A549 (cell line): ENCODE data around the gene SLC25A13. TPM values are rescaled to one million over a fixed set of nuclear protein-coding genes. Genes with fewer than 3 reads are reported as not detected.

Experiments used
- ATAC-seq, 2 experiments: fragments of 200-7000 bp in 1 of 2; fragments of >200 bp in 1 of 2; cut with Nextera tagmentation in 1 of 2; cut with Tn5 transposase in 1 of 2; 3 replicates each; pipeline versions ENCODE4 v1.8.0 to v1.9.1; 2018 to 2020; ENCODE audit warnings: mild to moderate bottlenecking in 1 of 2, moderate library complexity in 1 of 2
- CTCF ChIA-PET: fragments of 300-600 bp; sonication (Branson Sonifier 250); formaldehyde crosslinking; extraction: SDS; loops from one replicate; lab custom pipeline; 2021; ENCODE audit warnings: antibody characterized with exemption, inconsistent platforms; lab: Yijun Ruan, JAX
- POLR2A ChIA-PET: fragments of 350-600 bp; formaldehyde crosslinking; extraction: SDS; loops from one replicate; lab custom pipeline; 2021; ENCODE audit warnings: antibody characterized with exemption, inconsistent platforms; lab: Yijun Ruan, JAX
- DNase-seq, 2 experiments: peaks; one replicate each; pipeline versions ENCODE4 v3.0.0 to v3.0.0-alpha.2; 2011 to 2016; ENCODE audit warnings: low read depth in 1 of 2, low spot score in 1 of 2
- FAIRE-seq: peaks from 2 replicates; lab custom pipeline; 2011; peaks lifted over from hg19 to GRCh38; lab: Jason Lieb, UNC
- H3K27ac ChIP-seq, 2 experiments: fragments of >200 bp; sonication (Bioruptor Twin); formaldehyde crosslinking; 3 replicates each; pipeline ENCODE4 v1.5.1; 2016 to 2017
- H3K4me1 ChIP-seq: fragments of >200 bp; sonication (Bioruptor Twin); formaldehyde crosslinking; 3 replicates; pipeline ENCODE4 v1.6.1; 2016
- H3K4me2 ChIP-seq: fragments of >200 bp; sonication (Bioruptor Twin); formaldehyde crosslinking; 3 replicates; pipeline ENCODE4 v1.6.1; 2016
- H3K4me3 ChIP-seq: fragments of >200 bp; sonication (Bioruptor Twin); formaldehyde crosslinking; 3 replicates; pipeline ENCODE4 v1.5.1; 2016
- H3K9me3 ChIP-seq: fragments of >200 bp; sonication (Bioruptor Twin); formaldehyde crosslinking; 3 replicates; pipeline ENCODE4 v1.6.1; 2016
- CBX2 ChIP-seq: fragments of 200-600 bp; sonication (generic); IDR thresholded peaks from 2 replicates; pipeline ENCODE4 v1.6.1; 2016; ENCODE audit warnings: low read depth, mild to moderate bottlenecking, borderline replicate concordance
- CBX8 ChIP-seq: fragments of 200-600 bp; sonication (generic); IDR thresholded peaks from 2 replicates; pipeline ENCODE4 v1.6.1; 2016
- CEBPB ChIP-seq, 2 experiments: fragments of >200 bp in 1 of 2; sonication (Bioruptor Twin) in 1 of 2; formaldehyde crosslinking in 1 of 2; IDR thresholded peaks; 2 replicates each; pipeline ENCODE4 v1.6.1; 2012 to 2016
- EHF ChIP-seq: fragments of 250-450 bp; sonication (Bioruptor Pico); IDR thresholded peaks from 2 replicates; pipeline ENCODE4 v1.5.0; 2020; ENCODE audit warnings: mild to moderate bottlenecking
- EP300 ChIP-seq, 2 experiments: fragments of >200 bp; sonication (Bioruptor Twin); formaldehyde crosslinking; IDR thresholded peaks; 2 replicates in 1 of 2; 3 replicates in 1 of 2; pipeline ENCODE4 v1.6.1; 2016 to 2017
- GATA3 ChIP-seq: IDR thresholded peaks from 2 replicates; pipeline ENCODE4 v1.6.1; 2012; ENCODE audit warnings: borderline replicate concordance
- HDAC2 ChIP-seq: fragments of 200-600 bp; sonication (generic); IDR thresholded peaks from 2 replicates; pipeline ENCODE4 v1.6.1; 2016
- HOXA7 ChIP-seq: fragments of 250-450 bp; sonication (Bioruptor Pico); IDR thresholded peaks from 2 replicates; pipeline ENCODE4 v1.5.0; 2020; ENCODE audit warnings: mild to moderate bottlenecking, moderate library complexity
- HOXB13 ChIP-seq: fragments of 250-450 bp; sonication (Bioruptor Pico); IDR thresholded peaks from 2 replicates; pipeline ENCODE4 v1.5.0; 2020; ENCODE audit warnings: low read depth, mild to moderate bottlenecking, moderate library complexity
- HOXB5 ChIP-seq: fragments of 250-450 bp; sonication (Bioruptor Pico); IDR thresholded peaks from 2 replicates; pipeline ENCODE4 v1.5.0; 2020; ENCODE audit warnings: mild to moderate bottlenecking, moderate library complexity
- JUNB ChIP-seq: fragments of >200 bp; sonication (Bioruptor Twin); formaldehyde crosslinking; IDR thresholded peaks from 2 replicates; pipeline ENCODE4 v1.6.1; 2016
- KDM1A ChIP-seq: fragments of 200-600 bp; sonication (generic); IDR thresholded peaks from 2 replicates; pipeline ENCODE4 v1.6.1; 2016; ENCODE audit warnings: low read depth, mild to moderate bottlenecking
- MAZ ChIP-seq: fragments of 150-350 bp; IDR thresholded peaks from 2 replicates; pipeline ENCODE4 v1.6.1; 2014; ENCODE audit warnings: antibody characterized with exemption, low read depth, low read length, borderline replicate concordance
- MYC ChIP-seq: IDR thresholded peaks from 2 replicates; pipeline ENCODE4 v1.6.1; 2012; ENCODE audit warnings: mild to moderate bottlenecking, inconsistent platforms, low read length, improper control_type of control experiment, borderline replicate concordance
- NPAS2 ChIP-seq: fragments of 250-450 bp; sonication (Bioruptor Pico); IDR thresholded peaks from 2 replicates; pipeline ENCODE4 v1.8.0; 2022; ENCODE audit warnings: mild to moderate bottlenecking, moderate library complexity, borderline replicate concordance
- POLR2AphosphoS2 ChIP-seq: conservative IDR thresholded peaks from 2 replicates; pipeline ENCODE4 v1.6.1; 2012; ENCODE audit warnings: low read length, improper control_type of control experiment, inconsistent platforms
- RAD21 ChIP-seq, 2 experiments: fragments of >200 bp in 1 of 2; sonication (Bioruptor Twin) in 1 of 2; formaldehyde crosslinking in 1 of 2; IDR thresholded peaks in 1 of 2; conservative IDR thresholded peaks in 1 of 2; 2 replicates in 1 of 2; 3 replicates in 1 of 2; pipeline ENCODE4 v1.6.1; 2012 to 2018; ENCODE audit warnings: inconsistent platforms in 1 of 2
- RARB ChIP-seq: fragments of 250-450 bp; sonication (Bioruptor Pico); IDR thresholded peaks from 2 replicates; pipeline ENCODE4 v1.8.0; 2021; ENCODE audit warnings: mild to moderate bottlenecking, moderate library complexity
- RCOR1 ChIP-seq: fragments of 150-350 bp; IDR thresholded peaks from 2 replicates; pipeline ENCODE4 v1.6.1; 2014; ENCODE audit warnings: antibody characterized with exemption, low read length, low read depth
- RNF2 ChIP-seq: fragments of 200-600 bp; sonication (generic); IDR thresholded peaks from 2 replicates; pipeline ENCODE4 v1.6.1; 2016; ENCODE audit warnings: low read depth, mild to moderate bottlenecking, antibody characterized with exemption, moderate library complexity, borderline replicate concordance
- SREBF2 ChIP-seq: fragments of 450-650 bp; IDR thresholded peaks from 2 replicates; pipeline ENCODE4 v1.6.1; 2014; ENCODE audit warnings: mild to moderate bottlenecking, moderate library complexity
- TFCP2L1 ChIP-seq: fragments of 250-450 bp; sonication (Bioruptor Pico); IDR thresholded peaks from 2 replicates; pipeline ENCODE4 v1.5.0; 2021; ENCODE audit warnings: mild to moderate bottlenecking
- TP53 ChIP-seq: fragments of 250-450 bp; sonication (Bioruptor Pico); IDR thresholded peaks from 2 replicates; pipeline ENCODE4 v1.5.0; 2021; ENCODE audit warnings: mild to moderate bottlenecking, moderate library complexity
- ZFP36 ChIP-seq: fragments of 450-650 bp; IDR thresholded peaks from 2 replicates; pipeline ENCODE4 v1.6.1; 2014; ENCODE audit warnings: borderline replicate concordance; ENCODE audit not compliant: partially characterized antibody
- ZNF302 ChIP-seq: fragments of 250-450 bp; sonication (Bioruptor Pico); IDR thresholded peaks from 2 replicates; pipeline ENCODE4 v1.9.0; 2021; ENCODE audit warnings: inconsistent platforms, mild to moderate bottlenecking, moderate library complexity
- WGBS: methylation state at CpG from one replicate; pipeline ENCODE4 v1.1.6; 2017; ENCODE audit errors: missing lambda C conversion rate; 5-methylcytosine and 5-hydroxymethylcytosine counted together
- polyA plus RNA-seq, 4 experiments: library from polyadenylated mRNA; depleted of rRNA in 3 of 4; stranded (reverse); fragments of >200 nt; fragmentation: RNase III in 1 of 4; extraction: RNeasy Plus Mini Kit Qiagen cat#74134 plus additional on column Dnase treatment in 1 of 4; gene quantifications; 2 replicates in 3 of 4; 3 replicates in 1 of 4; pipeline ENCODE4 v1.2.3, GENCODE V29; 2011 to 2017
- TF ChIP-seq, protein P1 (sequence below): fragments of 250-450 bp; sonication (Bioruptor Pico); IDR thresholded peaks from 2 replicates; pipeline ENCODE4 v1.5.0; 2021; ENCODE audit warnings: mild to moderate bottlenecking, moderate library complexity, borderline replicate concordance
- TF ChIP-seq, protein P2 (sequence below): IDR thresholded peaks from 2 replicates; pipeline ENCODE4 v1.6.1; 2012
- TF ChIP-seq, protein P3 (sequence below): fragments of >200 bp; sonication (Bioruptor Twin); formaldehyde crosslinking; IDR thresholded peaks from 2 replicates; pipeline ENCODE4 v1.6.1; 2016
- TF ChIP-seq, protein P4 (sequence below): IDR thresholded peaks from 2 replicates; pipeline ENCODE4 v1.6.1; 2012; ENCODE audit warnings: low read depth, borderline replicate concordance

Gene SLC25A13
- polyA plus RNA-seq, 2 of the 4 experiments (the other 2 are of a cell fraction): 32.7 to 51.0 TPM

DNA sequence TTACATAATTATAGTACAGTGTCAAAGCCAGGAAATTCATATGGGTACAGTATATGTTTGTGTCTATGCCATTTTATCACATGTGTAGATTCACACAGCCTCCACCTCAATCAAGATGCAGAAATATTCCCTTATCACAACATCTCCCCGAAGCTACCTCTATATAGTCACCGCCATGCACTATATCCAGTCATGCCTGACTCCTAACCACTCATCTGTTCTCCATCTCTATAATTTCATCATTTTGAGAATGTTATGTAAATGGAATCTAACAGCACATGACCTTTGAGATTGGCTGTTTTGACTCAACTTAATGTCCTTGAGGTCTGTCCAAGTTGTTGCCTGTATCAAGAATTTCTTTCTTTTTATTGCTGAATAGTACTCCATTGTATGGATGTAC is 22.3 kb upstream of the SLC25A13 start:
- CTCF ChIA-PET: no interaction called here
- TF ChIP-seq KDM1A: no peak
- TF ChIP-seq MYC: no peak
- TF ChIP-seq RARB (CRISPR knock-in tag): no peak
- TF ChIP-seq ZFP36: no peak
- TF ChIP-seq SREBF2: no peak
- TF ChIP-seq HOXA7 (CRISPR knock-in tag): no peak
- TF ChIP-seq HOXB13: no peak
- TF ChIP-seq RCOR1: no peak
- no peak for TF ChIP-seq EHF (CRISPR knock-in tag)
- TF ChIP-seq, protein P1, sequence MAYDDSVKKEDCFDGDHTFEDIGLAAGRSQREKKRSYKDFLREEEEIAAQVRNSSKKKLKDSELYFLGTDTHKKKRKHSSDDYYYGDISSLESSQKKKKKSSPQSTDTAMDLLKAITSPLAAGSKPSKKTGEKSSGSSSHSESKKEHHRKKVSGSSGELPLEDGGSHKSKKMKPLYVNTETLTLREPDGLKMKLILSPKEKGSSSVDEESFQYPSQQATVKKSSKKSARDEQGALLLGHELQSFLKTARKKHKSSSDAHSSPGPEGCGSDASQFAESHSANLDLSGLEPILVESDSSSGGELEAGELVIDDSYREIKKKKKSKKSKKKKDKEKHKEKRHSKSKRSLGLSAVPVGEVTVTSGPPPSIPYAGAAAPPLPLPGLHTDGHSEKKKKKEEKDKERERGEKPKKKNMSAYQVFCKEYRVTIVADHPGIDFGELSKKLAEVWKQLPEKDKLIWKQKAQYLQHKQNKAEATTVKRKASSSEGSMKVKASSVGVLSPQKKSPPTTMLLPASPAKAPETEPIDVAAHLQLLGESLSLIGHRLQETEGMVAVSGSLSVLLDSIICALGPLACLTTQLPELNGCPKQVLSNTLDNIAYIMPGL (CRISPR knock-in tag): no peak
- no peak for TF ChIP-seq JUNB
- TF ChIP-seq HDAC2: no peak
- no peak for TF ChIP-seq POLR2AphosphoS2
- TF ChIP-seq GATA3: no peak
- TF ChIP-seq CBX8: no peak
- no peak for TF ChIP-seq TFCP2L1 (CRISPR knock-in tag)
- TF ChIP-seq CBX2: no peak
- no peak for TF ChIP-seq NPAS2 (CRISPR knock-in tag)
- no peak for TF ChIP-seq RNF2
- no peak for TF ChIP-seq RAD21 (conservative IDR thresholded peaks at IDR 0.05 in 1 of 2, IDR thresholded peaks at IDR 0.05 in 1 of 2)
- DNase-seq (no peak), ATAC-seq (no peak), FAIRE-seq (no peak)
- Histone ChIP-seq H3K27ac (no peak overlapping the region), H3K4me1 (no peaks in the 10 kb centered on the region), H3K4me3 (no peak overlapping the region), H3K9me3 (no peaks in the 10 kb centered on the region), H3K4me2 (no peak overlapping the region)
- POLR2A ChIA-PET: no interaction called here
- 47% methylated on average over 2 of the region's 2 CpGs for WGBS

DNA sequence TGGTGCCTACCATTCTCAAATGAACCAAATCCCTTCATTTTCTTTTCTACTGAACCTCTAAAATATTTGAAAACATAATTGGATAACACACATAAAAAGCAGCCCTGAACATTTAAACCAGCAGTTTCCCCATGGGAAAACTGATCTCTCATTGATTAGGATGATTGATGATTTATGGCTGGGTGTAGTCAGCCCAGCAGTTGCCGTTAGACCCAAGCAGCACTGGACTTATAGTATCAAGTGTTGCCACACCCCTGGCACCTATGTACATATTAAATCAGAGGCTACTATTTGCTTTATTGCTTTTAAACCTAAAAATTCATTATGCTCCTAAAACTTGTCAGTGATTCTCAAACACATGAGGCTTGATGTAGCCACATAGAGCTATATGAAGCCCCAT is 20.2 kb upstream of the SLC25A13 start:
- Histone ChIP-seq H3K4me2 (no peak overlapping the region), H3K4me3 (no peak overlapping the region), H3K27ac (no peak overlapping the region), H3K9me3 (no peaks in the 10 kb centered on the region), H3K4me1 (no peaks in the 10 kb centered on the region)
- ChIA-PET POLR2A (no interaction called here), CTCF (no interaction called here)
- ATAC-seq: no peak
- DNase-seq: no peak
- FAIRE-seq: no peak
- 0% methylated on average over 1 of the region's 1 CpG for WGBS
- no peak for TF ChIP-seq TP53
- TF ChIP-seq HOXB5 (CRISPR knock-in tag): no peak
- TF ChIP-seq, protein P2, sequence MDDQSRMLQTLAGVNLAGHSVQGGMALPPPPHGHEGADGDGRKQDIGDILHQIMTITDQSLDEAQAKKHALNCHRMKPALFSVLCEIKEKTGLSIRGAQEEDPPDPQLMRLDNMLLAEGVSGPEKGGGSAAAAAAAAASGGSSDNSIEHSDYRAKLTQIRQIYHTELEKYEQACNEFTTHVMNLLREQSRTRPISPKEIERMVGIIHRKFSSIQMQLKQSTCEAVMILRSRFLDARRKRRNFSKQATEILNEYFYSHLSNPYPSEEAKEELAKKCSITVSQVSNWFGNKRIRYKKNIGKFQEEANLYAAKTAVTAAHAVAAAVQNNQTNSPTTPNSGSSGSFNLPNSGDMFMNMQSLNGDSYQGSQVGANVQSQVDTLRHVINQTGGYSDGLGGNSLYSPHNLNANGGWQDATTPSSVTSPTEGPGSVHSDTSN: no peak
- TF ChIP-seq GATA3: no peak
- no peak for TF ChIP-seq CEBPB (IDR thresholded peaks at IDR 0.05)
- no peak for TF ChIP-seq POLR2AphosphoS2
- TF ChIP-seq, protein P3, sequence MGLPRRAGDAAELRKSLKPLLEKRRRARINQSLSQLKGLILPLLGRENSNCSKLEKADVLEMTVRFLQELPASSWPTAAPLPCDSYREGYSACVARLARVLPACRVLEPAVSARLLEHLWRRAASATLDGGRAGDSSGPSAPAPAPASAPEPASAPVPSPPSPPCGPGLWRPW: no peak
- TF ChIP-seq ZNF302 (CRISPR knock-in tag): no peak
- TF ChIP-seq, protein P4, sequence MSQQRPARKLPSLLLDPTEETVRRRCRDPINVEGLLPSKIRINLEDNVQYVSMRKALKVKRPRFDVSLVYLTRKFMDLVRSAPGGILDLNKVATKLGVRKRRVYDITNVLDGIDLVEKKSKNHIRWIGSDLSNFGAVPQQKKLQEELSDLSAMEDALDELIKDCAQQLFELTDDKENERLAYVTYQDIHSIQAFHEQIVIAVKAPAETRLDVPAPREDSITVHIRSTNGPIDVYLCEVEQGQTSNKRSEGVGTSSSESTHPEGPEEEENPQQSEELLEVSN: no peak
- TF ChIP-seq CBX2: no peak
- TF ChIP-seq HOXA7 (CRISPR knock-in tag): no peak
- no peak for TF ChIP-seq EP300 (IDR thresholded peaks at IDR 0.05)
- no peak for TF ChIP-seq MAZ
- no peak for TF ChIP-seq RAD21 (conservative IDR thresholded peaks at IDR 0.05 in 1 of 2, IDR thresholded peaks at IDR 0.05 in 1 of 2)
